Activated B cell treated with CpG ODN at 0.5 μM for 24 hours (primary cell): Measurements from ENCODE around the gene ITM2B. TPM values are rescaled to one million over a fixed set of nuclear protein-coding genes. Genes with fewer than 3 reads are reported as not detected.
A peak's percentile ranks its signal among the peaks of the same experiment; 100 is the strongest.

Source experiments
- ATAC-seq: fragments of 200-7000 bp; cut with Tn5 transposase; one replicate; pipeline ENCODE4 v1.10.0; 2021; ENCODE audit warnings: low read depth, mild to moderate bottlenecking, moderate library complexity
- CTCF ChIA-PET: fragments of 350-600 bp; sonication (Branson Sonifier 250); formaldehyde crosslinking; loops from one replicate; lab custom pipeline; 2021; ENCODE audit warnings: antibody characterized with exemption; lab: Charles Lee
- POLR2A ChIA-PET: fragments of 350-600 bp; sonication (Branson Sonifier 250); formaldehyde crosslinking; loops from one replicate; lab custom pipeline; 2021; ENCODE audit warnings: antibody characterized with exemption; lab: Charles Lee
- DNase-seq: peaks from one replicate; pipeline ENCODE4 v3.0.0; 2022
- H3K27ac Mint-ChIP-seq: one replicate; pipeline ENCODE4 v1.8.0; 2020; ENCODE audit warnings: mixed read lengths
- H3K27me3 Mint-ChIP-seq: one replicate; pipeline ENCODE4 v1.8.0; 2021; ENCODE audit warnings: mixed read lengths
- H3K36me3 Mint-ChIP-seq: one replicate; pipeline ENCODE4 v1.8.0; 2021; ENCODE audit warnings: low read depth, mixed read lengths
- H3K4me1 Mint-ChIP-seq: one replicate; pipeline ENCODE4 v1.8.0; 2021; ENCODE audit warnings: mixed read lengths
- H3K4me3 Mint-ChIP-seq: one replicate; pipeline ENCODE4 v1.8.0; 2020; ENCODE audit warnings: mild to moderate bottlenecking, mixed read lengths
- H3K9me3 Mint-ChIP-seq: one replicate; pipeline ENCODE4 v1.8.0; 2020; ENCODE audit warnings: mixed read lengths
- intact Hi-C: fragments of 100-400 bp; cut with micrococcal nuclease; formaldehyde crosslinking; loops from one replicate; pipeline ENCODE4 v1.15.1; 2024
- total RNA-seq: library from RNA; stranded (reverse); gene quantifications from 2 replicates; pipeline ENCODE4 v1.2.3, GENCODE V29; 2022
- TF ChIP-seq, protein P1 (sequence below): fragments of 200-600 bp; IDR thresholded peaks from one replicate; pipeline ENCODE4 v1.8.0; 2022; ENCODE audit warnings: antibody characterized with exemption, mild to moderate bottlenecking

Gene ITM2B
- total RNA-seq, 1 donor from 2014 or later, result 102 TPM

DNA sequence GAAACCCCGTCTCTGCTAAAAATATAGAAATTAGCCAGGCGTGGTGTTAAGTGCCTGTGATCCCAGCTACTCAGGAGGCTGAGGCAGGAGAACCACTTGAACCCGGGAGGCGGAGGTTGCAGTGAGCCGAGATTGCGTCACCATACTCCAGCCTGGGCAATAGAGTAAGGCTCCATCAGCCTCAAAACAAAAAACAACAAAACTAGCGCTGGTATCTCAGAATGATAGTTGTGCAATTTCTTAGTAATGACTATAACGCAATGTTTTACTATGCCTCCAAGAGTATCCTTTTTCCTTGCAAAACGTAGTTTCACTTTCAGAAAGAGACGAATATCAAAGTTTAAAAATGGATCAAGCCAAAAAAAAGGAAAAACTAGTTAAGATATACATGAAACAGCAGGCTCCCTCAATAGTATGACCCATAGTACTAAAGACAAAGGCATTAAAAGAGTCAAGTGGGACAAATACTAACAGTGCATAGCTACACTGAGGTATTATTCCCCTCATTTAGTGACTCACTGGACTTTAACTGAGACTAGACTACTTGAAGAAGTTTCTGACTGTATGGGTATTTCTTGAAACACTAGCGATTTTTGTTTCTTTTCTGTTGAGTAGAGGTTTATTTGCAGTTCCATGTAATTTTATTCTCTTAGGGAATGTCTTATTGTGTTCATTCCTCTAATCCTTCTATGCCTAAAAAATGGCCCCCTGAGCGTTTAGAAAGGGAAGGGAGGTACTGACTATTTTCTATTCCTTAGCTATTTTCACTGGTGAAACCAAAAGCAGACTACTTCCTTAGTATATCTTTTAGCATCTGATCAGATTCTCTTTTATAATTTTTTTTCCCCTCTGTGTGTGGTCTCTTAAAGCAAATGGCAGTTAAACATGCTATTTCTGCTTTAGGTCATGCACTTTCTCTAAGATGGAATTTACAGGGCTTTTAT lies 10.4 kb upstream of the ITM2B start:
- Mint-ChIP-seq H3K36me3 (no peaks in the 10 kb centered on the region), H3K4me1 (peaks cover 32% of the 10 kb centered on the region), H3K27me3 (no peaks in the 10 kb centered on the region), H3K27ac (peak overlapping the region; percentile 10), H3K9me3 (no peaks in the 10 kb centered on the region), H3K4me3 (peak overlapping the region; percentile 15)
- CTCF ChIA-PET, result interaction anchor here (1.2 to 1.6 kb wide), 2 partner anchors 10 to 28 kb away, joined by 3 to 4 read pairs; partner anchors contain the start of gene ITM2B
- ATAC-seq (no peak), DNase-seq (no peak)
- TF ChIP-seq, protein P1, sequence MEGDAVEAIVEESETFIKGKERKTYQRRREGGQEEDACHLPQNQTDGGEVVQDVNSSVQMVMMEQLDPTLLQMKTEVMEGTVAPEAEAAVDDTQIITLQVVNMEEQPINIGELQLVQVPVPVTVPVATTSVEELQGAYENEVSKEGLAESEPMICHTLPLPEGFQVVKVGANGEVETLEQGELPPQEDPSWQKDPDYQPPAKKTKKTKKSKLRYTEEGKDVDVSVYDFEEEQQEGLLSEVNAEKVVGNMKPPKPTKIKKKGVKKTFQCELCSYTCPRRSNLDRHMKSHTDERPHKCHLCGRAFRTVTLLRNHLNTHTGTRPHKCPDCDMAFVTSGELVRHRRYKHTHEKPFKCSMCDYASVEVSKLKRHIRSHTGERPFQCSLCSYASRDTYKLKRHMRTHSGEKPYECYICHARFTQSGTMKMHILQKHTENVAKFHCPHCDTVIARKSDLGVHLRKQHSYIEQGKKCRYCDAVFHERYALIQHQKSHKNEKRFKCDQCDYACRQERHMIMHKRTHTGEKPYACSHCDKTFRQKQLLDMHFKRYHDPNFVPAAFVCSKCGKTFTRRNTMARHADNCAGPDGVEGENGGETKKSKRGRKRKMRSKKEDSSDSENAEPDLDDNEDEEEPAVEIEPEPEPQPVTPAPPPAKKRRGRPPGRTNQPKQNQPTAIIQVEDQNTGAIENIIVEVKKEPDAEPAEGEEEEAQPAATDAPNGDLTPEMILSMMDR, result no peak
- intact Hi-C loops, result no loop called here
- POLR2A ChIA-PET, result interaction anchor here (0.9 to 2.7 kb wide), 2 partner anchors 10 to 41 kb away, joined by 3 to 11 read pairs; partner anchors contain the start of gene ITM2B

DNA sequence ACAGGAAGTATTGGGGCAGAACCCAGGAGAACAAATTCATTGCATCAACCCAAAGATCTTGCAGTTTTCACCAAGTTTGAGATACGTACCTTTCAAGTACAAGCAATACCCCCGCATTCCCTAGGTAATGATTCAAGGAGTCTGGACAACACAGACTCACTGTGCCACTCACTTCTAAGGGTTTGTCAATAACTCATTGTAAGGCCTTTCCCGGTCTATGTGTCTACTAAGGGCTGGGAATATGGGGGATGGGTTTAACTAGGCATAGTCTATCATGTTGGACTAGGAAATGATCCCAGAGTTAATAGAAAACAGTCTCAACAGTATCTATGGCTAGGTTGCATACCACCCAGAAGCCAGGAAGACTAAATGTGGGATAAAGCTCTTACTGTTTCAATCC lies 8.3 kb upstream of the ITM2B start:
- ChIA-PET CTCF (interaction anchor here (0.8 kb wide), 1 partner anchor 8 kb away, joined by 3 read pairs; the partner anchor contains the start of gene ITM2B), POLR2A (interaction anchor here (0.7 to 0.8 kb wide), 2 partner anchors 13 to 336 kb away, joined by 4 to 8 read pairs; no protein-coding TSS in a partner anchor)
- Mint-ChIP-seq H3K27ac (no peak overlapping the region), H3K4me1 (peaks cover 32% of the 10 kb centered on the region), H3K36me3 (no peaks in the 10 kb centered on the region), H3K27me3 (peaks cover 5% of the 10 kb centered on the region), H3K4me3 (no peak overlapping the region), H3K9me3 (no peaks in the 10 kb centered on the region)
- ATAC-seq, result no peak
- intact Hi-C loops, result no loop called here
- no peak for DNase-seq
- TF ChIP-seq, protein P1, result no peak

DNA sequence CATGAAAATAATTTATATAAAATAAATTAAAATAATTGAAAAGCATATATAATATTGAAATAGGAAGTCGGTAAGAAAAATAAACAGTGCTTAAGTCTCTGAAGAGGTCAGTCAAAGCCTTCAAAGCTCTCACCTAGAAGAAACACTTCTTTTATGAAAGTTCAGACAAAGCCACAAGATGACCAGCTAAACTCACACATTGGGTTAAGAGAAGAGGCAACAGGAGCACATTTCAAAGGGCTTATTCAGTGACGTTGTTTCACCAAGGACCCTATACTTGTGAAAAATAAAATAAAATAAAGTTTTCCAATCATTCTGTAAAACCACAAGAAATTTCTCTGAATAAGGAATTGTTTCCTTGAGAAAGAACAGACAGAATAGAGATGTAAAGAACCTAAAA lies 2.5 kb upstream of the ITM2B start:
- no peaks in the 10 kb centered on the region for H3K9me3 Mint-ChIP-seq
- peaks cover 7% of the 10 kb centered on the region for H3K27me3 Mint-ChIP-seq
- TF ChIP-seq, protein P1, result no peak
- ChIA-PET POLR2A (interaction anchor here (3.2 kb wide), 1 partner anchor 73 kb away, joined by 40 read pairs; the partner anchor contains the start of gene RB1), CTCF (no interaction called here)
- DNase-seq, result no peak
- H3K27ac Mint-ChIP-seq, result no peak overlapping the region
- intact Hi-C loops, result loop anchor here (5.0 kb wide), 3 partner anchors 87 to 747 kb away; partner anchors contain the start of gene FNDC3A
- no peak overlapping the region for H3K4me3 Mint-ChIP-seq
- H3K36me3 Mint-ChIP-seq, result peaks cover 8% of the 10 kb centered on the region
- no peak for ATAC-seq
- peaks cover 27% of the 10 kb centered on the region for H3K4me1 Mint-ChIP-seq

DNA sequence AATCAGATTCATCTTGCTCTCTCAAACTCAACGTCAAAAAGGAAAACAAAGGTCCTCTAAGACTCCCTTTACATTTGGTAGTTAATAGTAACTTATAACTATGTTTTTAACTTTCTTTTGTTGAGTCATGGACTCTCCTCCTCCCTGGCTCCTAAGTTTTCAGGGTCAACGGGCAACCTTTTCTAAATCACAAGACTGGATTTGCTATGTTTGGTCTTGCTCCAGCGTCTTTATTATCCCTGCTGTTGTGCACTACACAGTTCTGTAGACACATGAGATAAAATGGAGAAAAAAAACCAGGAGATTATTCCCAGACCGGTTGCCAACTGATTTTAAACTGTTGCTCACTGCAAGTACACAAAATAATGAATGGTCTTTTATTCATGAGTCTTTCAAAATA lies 1.9 kb upstream of the ITM2B start:
- ChIA-PET POLR2A (interaction anchor here (0.6 to 3.2 kb wide), 2 partner anchors 36 to 72 kb away, joined by 3 to 40 read pairs; partner anchors contain the start of gene RB1), CTCF (interaction anchor here (0.7 kb wide), 1 partner anchor 103 kb away, joined by 3 read pairs; no protein-coding TSS in a partner anchor)
- TF ChIP-seq, protein P1, result no peak
- Mint-ChIP-seq H3K4me1 (peaks cover 32% of the 10 kb centered on the region), H3K27ac (no peak overlapping the region), H3K4me3 (peak overlapping the region; percentile 55), H3K36me3 (peaks cover 11% of the 10 kb centered on the region), H3K27me3 (peaks cover 7% of the 10 kb centered on the region), H3K9me3 (no peaks in the 10 kb centered on the region)
- no peak for DNase-seq
- intact Hi-C loops, result loop anchor here (5.0 kb wide), 3 partner anchors 86 to 746 kb away; partner anchors contain the start of gene FNDC3A
- no peak for ATAC-seq
